ENCODE data around the gene YEATS2.

GRCh38 chr3:183690402-183690995, 7.1 kb upstream of the YEATS2 start:
- TF ChIP-seq, protein P1, sequence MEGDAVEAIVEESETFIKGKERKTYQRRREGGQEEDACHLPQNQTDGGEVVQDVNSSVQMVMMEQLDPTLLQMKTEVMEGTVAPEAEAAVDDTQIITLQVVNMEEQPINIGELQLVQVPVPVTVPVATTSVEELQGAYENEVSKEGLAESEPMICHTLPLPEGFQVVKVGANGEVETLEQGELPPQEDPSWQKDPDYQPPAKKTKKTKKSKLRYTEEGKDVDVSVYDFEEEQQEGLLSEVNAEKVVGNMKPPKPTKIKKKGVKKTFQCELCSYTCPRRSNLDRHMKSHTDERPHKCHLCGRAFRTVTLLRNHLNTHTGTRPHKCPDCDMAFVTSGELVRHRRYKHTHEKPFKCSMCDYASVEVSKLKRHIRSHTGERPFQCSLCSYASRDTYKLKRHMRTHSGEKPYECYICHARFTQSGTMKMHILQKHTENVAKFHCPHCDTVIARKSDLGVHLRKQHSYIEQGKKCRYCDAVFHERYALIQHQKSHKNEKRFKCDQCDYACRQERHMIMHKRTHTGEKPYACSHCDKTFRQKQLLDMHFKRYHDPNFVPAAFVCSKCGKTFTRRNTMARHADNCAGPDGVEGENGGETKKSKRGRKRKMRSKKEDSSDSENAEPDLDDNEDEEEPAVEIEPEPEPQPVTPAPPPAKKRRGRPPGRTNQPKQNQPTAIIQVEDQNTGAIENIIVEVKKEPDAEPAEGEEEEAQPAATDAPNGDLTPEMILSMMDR (conservative IDR thresholded peaks at IDR 0.05; ENCODE audit: low read depth in 2 of 2): no peak
- TF ChIP-seq ZNF114 (CRISPR knock-in tag; IDR thresholded peaks at IDR 0.05) (no peak), EZH2 (IDR thresholded peaks at IDR 0.05; ENCODE audit: low read depth, unreplicated experiment) (no peak), JUNB (IDR thresholded peaks at IDR 0.05; ENCODE audit: unreplicated experiment) (no peak), CREB1 (CRISPR knock-in tag; IDR thresholded peaks at IDR 0.05; ENCODE audit: low read depth) (no peak), ZNF462 (CRISPR knock-in tag; IDR thresholded peaks at IDR 0.05) (no peak), POLR2AphosphoS5 (IDR thresholded peaks at IDR 0.05; ENCODE audit: low read depth) (no peak)
- TF ChIP-seq, protein P2, sequence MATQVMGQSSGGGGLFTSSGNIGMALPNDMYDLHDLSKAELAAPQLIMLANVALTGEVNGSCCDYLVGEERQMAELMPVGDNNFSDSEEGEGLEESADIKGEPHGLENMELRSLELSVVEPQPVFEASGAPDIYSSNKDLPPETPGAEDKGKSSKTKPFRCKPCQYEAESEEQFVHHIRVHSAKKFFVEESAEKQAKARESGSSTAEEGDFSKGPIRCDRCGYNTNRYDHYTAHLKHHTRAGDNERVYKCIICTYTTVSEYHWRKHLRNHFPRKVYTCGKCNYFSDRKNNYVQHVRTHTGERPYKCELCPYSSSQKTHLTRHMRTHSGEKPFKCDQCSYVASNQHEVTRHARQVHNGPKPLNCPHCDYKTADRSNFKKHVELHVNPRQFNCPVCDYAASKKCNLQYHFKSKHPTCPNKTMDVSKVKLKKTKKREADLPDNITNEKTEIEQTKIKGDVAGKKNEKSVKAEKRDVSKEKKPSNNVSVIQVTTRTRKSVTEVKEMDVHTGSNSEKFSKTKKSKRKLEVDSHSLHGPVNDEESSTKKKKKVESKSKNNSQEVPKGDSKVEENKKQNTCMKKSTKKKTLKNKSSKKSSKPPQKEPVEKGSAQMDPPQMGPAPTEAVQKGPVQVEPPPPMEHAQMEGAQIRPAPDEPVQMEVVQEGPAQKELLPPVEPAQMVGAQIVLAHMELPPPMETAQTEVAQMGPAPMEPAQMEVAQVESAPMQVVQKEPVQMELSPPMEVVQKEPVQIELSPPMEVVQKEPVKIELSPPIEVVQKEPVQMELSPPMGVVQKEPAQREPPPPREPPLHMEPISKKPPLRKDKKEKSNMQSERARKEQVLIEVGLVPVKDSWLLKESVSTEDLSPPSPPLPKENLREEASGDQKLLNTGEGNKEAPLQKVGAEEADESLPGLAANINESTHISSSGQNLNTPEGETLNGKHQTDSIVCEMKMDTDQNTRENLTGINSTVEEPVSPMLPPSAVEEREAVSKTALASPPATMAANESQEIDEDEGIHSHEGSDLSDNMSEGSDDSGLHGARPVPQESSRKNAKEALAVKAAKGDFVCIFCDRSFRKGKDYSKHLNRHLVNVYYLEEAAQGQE (IDR thresholded peaks at IDR 0.05; ENCODE audit: unreplicated experiment): no peak

All from GM23338 (cell line).